SU-DHL-6 (cell line): ENCODE data around the gene KCTD3.

Experiments
- H2AFZ ChIP-seq: fragments of 200-600 bp; sonication (generic); 2 replicates; pipeline ENCODE4 v1.6.1; 2014; ENCODE audit warnings: low read depth, mild to moderate bottlenecking, moderate library complexity, mixed read lengths, antibody characterized with exemption, low read length; ENCODE audit not compliant: severe bottlenecking
- H3F3A ChIP-seq: fragments of 200-600 bp; shearing (Covaris generic); 2 replicates; pipeline ENCODE4 v1.6.0; 2016; ENCODE audit warnings: antibody characterized with exemption, mild to moderate bottlenecking; ENCODE audit not compliant: insufficient read depth
- H3K27ac ChIP-seq: fragments of 200-600 bp; sonication (generic); 2 replicates; pipeline ENCODE4 v1.5.1; 2016; ENCODE audit warnings: low read depth, mild to moderate bottlenecking, low read length, moderate library complexity, mixed read lengths
- H3K27me3 ChIP-seq: fragments of 200-600 bp; sonication (generic), shearing (Covaris generic); 2 replicates; pipeline ENCODE4 v1.6.0; 2014; ENCODE audit warnings: mild to moderate bottlenecking, low read length
- H3K36me3 ChIP-seq: fragments of 200-600 bp; sonication (generic); 2 replicates; pipeline ENCODE4 v1.6.1; 2014; ENCODE audit warnings: mild to moderate bottlenecking, low read length, mixed read lengths
- H3K4me2 ChIP-seq: fragments of 300-600, 200-600 bp; shearing (Covaris generic), sonication (generic); 2 replicates; pipeline ENCODE4 v1.6.0; 2014; ENCODE audit warnings: low read length, low read depth, mild to moderate bottlenecking; ENCODE audit not compliant: poor library complexity, severe bottlenecking
- H3K4me3 ChIP-seq: fragments of 200-600 bp; sonication (generic); 2 replicates; pipeline ENCODE4 v1.5.1; 2014; ENCODE audit warnings: antibody characterized with exemption, low read length, mild to moderate bottlenecking, mixed read lengths; ENCODE audit not compliant: insufficient read depth, poor library complexity, severe bottlenecking
- H3K79me2 ChIP-seq: fragments of 200-600 bp; sonication (generic); 2 replicates; pipeline ENCODE4 v1.6.1; 2014; ENCODE audit warnings: mild to moderate bottlenecking, low read length, moderate library complexity; ENCODE audit not compliant: insufficient read depth
- H3K9ac ChIP-seq: fragments of 200-600 bp; sonication (generic); 2 replicates; pipeline ENCODE4 v1.7.0; 2014; ENCODE audit warnings: mild to moderate bottlenecking, low read length
- H3K9me2 ChIP-seq: fragments of 200-600 bp; sonication (generic); replicated peaks from 2 replicates; pipeline ENCODE4 v1.6.1; 2014; ENCODE audit warnings: low read length; ENCODE audit not compliant: insufficient read depth
- H3K9me3 ChIP-seq: fragments of 200-600 bp; sonication (generic); 2 replicates; pipeline ENCODE4 v1.6.1; 2014; ENCODE audit warnings: low read length, mixed read lengths; ENCODE audit not compliant: insufficient read depth
- H4K20me1 ChIP-seq: fragments of 200-600 bp; sonication (generic); 2 replicates; pipeline ENCODE4 v1.6.1; 2014; ENCODE audit warnings: low read depth, mild to moderate bottlenecking, antibody characterized with exemption, low read length, moderate library complexity, mixed read lengths
- CTCF ChIP-seq: fragments of 200-600 bp; sonication (generic); IDR thresholded peaks from one replicate; pipeline ENCODE4 v1.5.1; 2017; ENCODE audit warnings: antibody characterized with exemption, mild to moderate bottlenecking, low read length, moderate library complexity; ENCODE audit not compliant: insufficient read depth, poor library complexity, severe bottlenecking
- EZH2phosphoT487 ChIP-seq: fragments of 200-600 bp; sonication (generic), shearing (Covaris generic); conservative IDR thresholded peaks from 2 replicates; pipeline ENCODE4 v1.6.1; 2018; ENCODE audit warnings: mild to moderate bottlenecking, antibody characterized with exemption, low read length, moderate library complexity, mixed read lengths

The KCTD3 gene

DNA sequence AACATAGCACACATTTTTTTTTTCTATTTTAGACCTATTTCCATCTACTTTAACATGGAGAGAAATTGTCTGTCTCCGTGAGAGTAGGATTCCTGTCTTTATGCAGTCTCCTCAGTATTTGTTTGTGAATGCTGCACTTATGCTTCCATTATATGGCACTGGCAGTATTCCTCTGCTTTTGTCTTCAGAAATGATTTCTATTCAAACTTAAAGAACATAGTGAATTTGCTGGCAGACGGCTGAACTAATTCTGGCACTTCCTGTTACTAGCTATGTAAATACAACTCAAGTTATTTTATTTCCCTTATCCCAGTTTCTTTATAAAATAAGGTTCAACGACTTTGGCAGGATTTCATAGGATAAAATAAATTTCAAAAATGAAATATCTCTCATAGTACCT is 45.3 kb downstream of the KCTD3 start:
- no peak for TF ChIP-seq CTCF
- no peak for TF ChIP-seq EZH2phosphoT487
- no peaks in the 10 kb centered on the region for H3K79me2 ChIP-seq
- no peak overlapping the region for H3K4me2 ChIP-seq
- no peaks in the 10 kb centered on the region for H3K36me3 ChIP-seq
- no peaks in the 10 kb centered on the region for H3K27me3 ChIP-seq
- no peak overlapping the region for H3K9ac ChIP-seq
- no peak overlapping the region for H3K27ac ChIP-seq
- H2AFZ ChIP-seq, result no peak overlapping the region
- H3K9me3 ChIP-seq, result no peaks in the 10 kb centered on the region
- no peaks in the 10 kb centered on the region for H4K20me1 ChIP-seq
- H3K9me2 ChIP-seq, result no peaks in the 10 kb centered on the region
- H3F3A ChIP-seq, result no peaks in the 10 kb centered on the region
- H3K4me3 ChIP-seq, result no peak overlapping the region

DNA sequence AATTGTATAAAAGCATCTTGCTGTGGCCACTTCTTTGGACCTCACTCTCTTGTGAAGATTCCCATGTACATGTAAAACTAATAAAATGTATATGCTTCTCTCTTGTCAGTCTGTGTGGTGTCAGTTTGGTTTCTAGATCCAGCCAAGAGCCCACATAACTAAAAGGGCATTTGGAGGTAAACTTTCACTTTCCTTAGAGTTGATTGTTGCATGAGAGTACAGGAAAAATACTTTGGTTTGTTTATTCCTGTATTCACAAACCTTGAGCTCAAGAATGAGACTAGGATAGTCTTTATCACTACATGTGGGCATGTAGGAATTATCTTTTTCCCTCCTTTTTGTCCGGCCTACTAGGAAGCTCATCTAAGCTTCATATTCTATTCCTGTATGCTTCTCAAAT is 50.9 kb downstream of the KCTD3 start:
- no peak for TF ChIP-seq CTCF
- no peak for TF ChIP-seq EZH2phosphoT487
- Histone ChIP-seq H3F3A (no peaks in the 10 kb centered on the region), H3K36me3 (no peaks in the 10 kb centered on the region), H2AFZ (no peak overlapping the region), H3K27ac (no peak overlapping the region), H3K79me2 (no peaks in the 10 kb centered on the region), H3K9ac (no peak overlapping the region), H3K9me2 (no peaks in the 10 kb centered on the region), H3K9me3 (no peaks in the 10 kb centered on the region), H4K20me1 (no peaks in the 10 kb centered on the region), H3K4me2 (no peak overlapping the region), H3K4me3 (no peak overlapping the region), H3K27me3 (no peaks in the 10 kb centered on the region)

DNA sequence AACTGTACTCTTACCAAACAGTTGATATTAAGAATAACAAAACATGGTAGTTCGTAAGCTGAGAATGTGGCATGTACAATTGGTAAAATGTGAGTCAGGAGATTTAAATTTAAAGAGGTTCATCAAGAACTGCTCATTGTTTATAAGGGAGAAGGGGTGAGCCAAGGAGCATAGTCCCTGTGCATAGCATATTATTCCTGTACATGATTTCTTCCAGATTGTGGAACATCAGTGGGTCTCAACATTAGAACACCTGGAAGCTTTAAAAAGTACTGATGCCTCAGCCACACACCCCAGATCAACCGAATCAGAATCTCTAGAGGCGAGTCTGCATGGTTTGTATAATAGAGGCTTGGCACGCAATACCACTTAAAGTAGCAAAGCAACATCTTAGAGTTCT is 56.1 kb downstream of the KCTD3 start:
- Histone ChIP-seq H3K27ac (no peak overlapping the region), H3F3A (no peaks in the 10 kb centered on the region), H4K20me1 (no peaks in the 10 kb centered on the region), H3K9ac (no peak overlapping the region), H3K4me3 (no peak overlapping the region), H2AFZ (no peak overlapping the region), H3K27me3 (no peaks in the 10 kb centered on the region), H3K9me3 (no peaks in the 10 kb centered on the region), H3K9me2 (no peaks in the 10 kb centered on the region), H3K79me2 (no peaks in the 10 kb centered on the region), H3K36me3 (no peaks in the 10 kb centered on the region), H3K4me2 (no peak overlapping the region)
- TF ChIP-seq EZH2phosphoT487, result no peak
- TF ChIP-seq CTCF, result no peak

- no peaks in the 10 kb centered on the region for H3K9me2 ChIP-seq
- H3K79me2 ChIP-seq, result no peaks in the 10 kb centered on the region
- no peak overlapping the region for H3K4me2 ChIP-seq
- no peaks in the 10 kb centered on the region for H4K20me1 ChIP-seq
- H3K4me3 ChIP-seq, result no peak overlapping the region
- H3K9ac ChIP-seq, result no peak overlapping the region
- no peak for TF ChIP-seq EZH2phosphoT487
- TF ChIP-seq CTCF, result no peak
- no peak overlapping the region for H3K27ac ChIP-seq
- H3K36me3 ChIP-seq, result no peaks in the 10 kb centered on the region
- no peak overlapping the region for H2AFZ ChIP-seq
- H3F3A ChIP-seq, result no peaks in the 10 kb centered on the region
- H3K9me3 ChIP-seq, result no peaks in the 10 kb centered on the region
- no peaks in the 10 kb centered on the region for H3K27me3 ChIP-seq
Measured at GRCh38 chr1:215625949-215626348, 58.8 kb downstream of the KCTD3 start.
